ENCODE results near the gene ALDH2. TPM values are rescaled to one million over a fixed set of nuclear protein-coding genes. Genes with fewer than 3 reads are reported as not detected.

The ALDH2 gene
- total and polyA plus RNA-seq, 9 of the 15 experiments (the other 6 are each of a cell fraction or from before 2014, with no cell fraction given) = 1.9 to 22.5 (median 12.2) TPM

DNA sequence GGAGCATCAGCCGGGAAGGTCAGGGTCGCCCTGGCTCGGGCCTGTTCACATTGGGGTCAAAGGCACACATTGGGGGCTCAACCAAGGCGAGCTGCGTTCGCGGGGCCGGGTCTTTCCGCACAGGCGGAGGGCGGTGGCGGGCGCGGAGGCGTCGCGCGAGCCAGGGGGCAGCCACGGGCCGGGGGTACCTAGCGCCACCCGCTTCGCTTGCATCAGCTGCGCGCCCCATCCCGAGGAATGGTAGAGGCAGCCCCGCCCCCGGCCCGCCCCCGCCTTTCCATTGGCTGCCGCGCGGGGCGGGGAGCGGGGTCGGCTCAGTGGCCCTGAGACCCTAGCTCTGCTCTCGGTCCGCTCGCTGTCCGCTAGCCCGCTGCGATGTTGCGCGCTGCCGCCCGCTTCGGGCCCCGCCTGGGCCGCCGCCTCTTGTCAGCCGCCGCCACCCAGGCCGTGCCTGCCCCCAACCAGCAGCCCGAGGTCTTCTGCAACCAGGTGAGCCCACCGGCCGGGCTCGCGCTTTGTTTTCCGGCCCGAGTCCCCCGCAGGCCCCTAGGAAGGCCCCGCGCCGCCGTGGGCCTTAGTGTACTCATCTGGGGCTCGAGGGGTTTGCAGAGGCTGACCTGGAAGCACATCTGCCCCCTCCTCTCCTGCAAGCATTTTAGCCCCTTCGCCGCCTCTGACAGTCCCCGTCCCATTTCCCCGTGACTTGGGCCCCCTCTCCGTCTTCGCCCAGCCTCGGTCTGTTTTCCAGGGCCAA, at the start of gene ALDH2 (continued):
- TF ChIP-seq, protein P1, sequence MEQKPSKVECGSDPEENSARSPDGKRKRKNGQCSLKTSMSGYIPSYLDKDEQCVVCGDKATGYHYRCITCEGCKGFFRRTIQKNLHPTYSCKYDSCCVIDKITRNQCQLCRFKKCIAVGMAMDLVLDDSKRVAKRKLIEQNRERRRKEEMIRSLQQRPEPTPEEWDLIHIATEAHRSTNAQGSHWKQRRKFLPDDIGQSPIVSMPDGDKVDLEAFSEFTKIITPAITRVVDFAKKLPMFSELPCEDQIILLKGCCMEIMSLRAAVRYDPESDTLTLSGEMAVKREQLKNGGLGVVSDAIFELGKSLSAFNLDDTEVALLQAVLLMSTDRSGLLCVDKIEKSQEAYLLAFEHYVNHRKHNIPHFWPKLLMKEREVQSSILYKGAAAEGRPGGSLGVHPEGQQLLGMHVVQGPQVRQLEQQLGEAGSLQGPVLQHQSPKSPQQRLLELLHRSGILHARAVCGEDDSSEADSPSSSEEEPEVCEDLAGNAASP (IDR thresholded peaks at IDR 0.05) = no peak
- TF ChIP-seq ZNF197 (CRISPR knock-in tag; IDR thresholded peaks at IDR 0.05; ENCODE audit: low read depth) (no peak), EHMT2 (IDR thresholded peaks at IDR 0.05) (no peak), STAT5A (IDR thresholded peaks at IDR 0.05; ENCODE audit: borderline replicate concordance, low read length) (no peak), ZNF766 (CRISPR knock-in tag; conservative IDR thresholded peaks at IDR 0.05) (no peak), ZBTB8A (IDR thresholded peaks at IDR 0.05; ENCODE audit: partially characterized antibody) (no peak), ZNF121 (CRISPR knock-in tag; conservative IDR thresholded peaks at IDR 0.05) (no peak), KLF16 (IDR thresholded peaks at IDR 0.05) (no peak), CHCHD3 (CRISPR knock-in tag; IDR thresholded peaks at IDR 0.05) (no peak), HNRNPL (IDR thresholded peaks at IDR 0.05; ENCODE audit: low read depth, low read length) (no peak), HDAC6 (IDR thresholded peaks at IDR 0.05; ENCODE audit: low read depth, low read length) (no peak), XRCC5 (IDR thresholded peaks at IDR 0.05; ENCODE audit: low read depth, low read length) (no peak), ARNT (IDR thresholded peaks at IDR 0.05) (no peak), PML (IDR thresholded peaks at IDR 0.05; ENCODE audit: low read length) (no peak), BMI1 (IDR thresholded peaks at IDR 0.05; ENCODE audit: low read length) (no peak), DMBX1 (CRISPR knock-in tag; IDR thresholded peaks at IDR 0.05; ENCODE audit: borderline replicate concordance) (no peak)
- TF ChIP-seq, protein P2, sequence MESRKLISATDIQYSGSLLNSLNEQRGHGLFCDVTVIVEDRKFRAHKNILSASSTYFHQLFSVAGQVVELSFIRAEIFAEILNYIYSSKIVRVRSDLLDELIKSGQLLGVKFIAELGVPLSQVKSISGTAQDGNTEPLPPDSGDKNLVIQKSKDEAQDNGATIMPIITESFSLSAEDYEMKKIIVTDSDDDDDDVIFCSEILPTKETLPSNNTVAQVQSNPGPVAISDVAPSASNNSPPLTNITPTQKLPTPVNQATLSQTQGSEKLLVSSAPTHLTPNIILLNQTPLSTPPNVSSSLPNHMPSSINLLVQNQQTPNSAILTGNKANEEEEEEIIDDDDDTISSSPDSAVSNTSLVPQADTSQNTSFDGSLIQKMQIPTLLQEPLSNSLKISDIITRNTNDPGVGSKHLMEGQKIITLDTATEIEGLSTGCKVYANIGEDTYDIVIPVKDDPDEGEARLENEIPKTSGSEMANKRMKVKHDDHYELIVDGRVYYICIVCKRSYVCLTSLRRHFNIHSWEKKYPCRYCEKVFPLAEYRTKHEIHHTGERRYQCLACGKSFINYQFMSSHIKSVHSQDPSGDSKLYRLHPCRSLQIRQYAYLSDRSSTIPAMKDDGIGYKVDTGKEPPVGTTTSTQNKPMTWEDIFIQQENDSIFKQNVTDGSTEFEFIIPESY (CRISPR knock-in tag; IDR thresholded peaks at IDR 0.05) = no peak
- TF ChIP-seq, protein P3, sequence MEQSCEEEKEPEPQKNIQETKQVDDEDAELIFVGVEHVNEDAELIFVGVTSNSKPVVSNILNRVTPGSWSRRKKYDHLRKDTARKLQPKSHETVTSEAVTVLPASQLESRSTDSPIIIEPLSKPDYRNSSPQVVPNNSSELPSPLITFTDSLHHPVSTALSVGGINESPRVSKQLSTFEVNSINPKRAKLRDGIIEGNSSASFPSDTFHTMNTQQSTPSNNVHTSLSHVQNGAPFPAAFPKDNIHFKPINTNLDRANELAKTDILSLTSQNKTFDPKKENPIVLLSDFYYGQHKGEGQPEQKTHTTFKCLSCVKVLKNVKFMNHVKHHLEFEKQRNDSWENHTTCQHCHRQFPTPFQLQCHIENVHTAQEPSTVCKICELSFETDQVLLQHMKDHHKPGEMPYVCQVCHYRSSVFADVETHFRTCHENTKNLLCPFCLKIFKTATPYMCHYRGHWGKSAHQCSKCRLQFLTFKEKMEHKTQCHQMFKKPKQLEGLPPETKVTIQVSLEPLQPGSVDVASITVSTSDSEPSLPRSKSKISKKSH (CRISPR knock-in tag; IDR thresholded peaks at IDR 0.05) = no peak
- TF ChIP-seq, protein P4, sequence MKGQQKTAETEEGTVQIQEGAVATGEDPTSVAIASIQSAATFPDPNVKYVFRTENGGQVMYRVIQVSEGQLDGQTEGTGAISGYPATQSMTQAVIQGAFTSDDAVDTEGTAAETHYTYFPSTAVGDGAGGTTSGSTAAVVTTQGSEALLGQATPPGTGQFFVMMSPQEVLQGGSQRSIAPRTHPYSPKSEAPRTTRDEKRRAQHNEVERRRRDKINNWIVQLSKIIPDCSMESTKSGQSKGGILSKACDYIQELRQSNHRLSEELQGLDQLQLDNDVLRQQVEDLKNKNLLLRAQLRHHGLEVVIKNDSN (CRISPR knock-in tag; IDR thresholded peaks at IDR 0.05) = no peak; the same call in 1 of the 2 replicates
- TF ChIP-seq, protein P5, sequence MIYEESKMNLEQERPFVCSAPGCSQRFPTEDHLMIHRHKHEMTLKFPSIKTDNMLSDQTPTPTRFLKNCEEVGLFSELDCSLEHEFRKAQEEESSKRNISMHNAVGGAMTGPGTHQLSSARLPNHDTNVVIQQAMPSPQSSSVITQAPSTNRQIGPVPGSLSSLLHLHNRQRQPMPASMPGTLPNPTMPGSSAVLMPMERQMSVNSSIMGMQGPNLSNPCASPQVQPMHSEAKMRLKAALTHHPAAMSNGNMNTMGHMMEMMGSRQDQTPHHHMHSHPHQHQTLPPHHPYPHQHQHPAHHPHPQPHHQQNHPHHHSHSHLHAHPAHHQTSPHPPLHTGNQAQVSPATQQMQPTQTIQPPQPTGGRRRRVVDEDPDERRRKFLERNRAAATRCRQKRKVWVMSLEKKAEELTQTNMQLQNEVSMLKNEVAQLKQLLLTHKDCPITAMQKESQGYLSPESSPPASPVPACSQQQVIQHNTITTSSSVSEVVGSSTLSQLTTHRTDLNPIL (CRISPR knock-in tag; IDR thresholded peaks at IDR 0.05) = no peak
- TF ChIP-seq, protein P6, sequence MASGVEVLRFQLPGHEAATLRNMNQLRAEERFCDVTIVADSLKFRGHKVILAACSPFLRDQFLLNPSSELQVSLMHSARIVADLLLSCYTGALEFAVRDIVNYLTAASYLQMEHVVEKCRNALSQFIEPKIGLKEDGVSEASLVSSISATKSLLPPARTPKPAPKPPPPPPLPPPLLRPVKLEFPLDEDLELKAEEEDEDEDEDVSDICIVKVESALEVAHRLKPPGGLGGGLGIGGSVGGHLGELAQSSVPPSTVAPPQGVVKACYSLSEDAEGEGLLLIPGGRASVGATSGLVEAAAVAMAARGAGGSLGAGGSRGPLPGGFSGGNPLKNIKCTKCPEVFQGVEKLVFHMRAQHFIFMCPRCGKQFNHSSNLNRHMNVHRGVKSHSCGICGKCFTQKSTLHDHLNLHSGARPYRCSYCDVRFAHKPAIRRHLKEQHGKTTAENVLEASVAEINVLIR (CRISPR knock-in tag; IDR thresholded peaks at IDR 0.05) = no peak

Measured in K562 (cell line).